Spinal cord (tissue), 10 donors: ENCODE results near the gene STXBP1. TPM values are rescaled to one million over a fixed set of nuclear protein-coding genes. Genes with fewer than 3 reads are reported as not detected.

Experiments used
- DNase-seq, 6 donors: peaks; one replicate each; pipeline versions ENCODE4 v3.0.0 to v3.0.0-alpha.2; 2013 to 2015; ENCODE audit warnings: low spot score in 6 of 6, low read depth in 4 of 6
- H3K27ac ChIP-seq: one replicate; pipeline ENCODE4 v1.5.1; 2013; ENCODE audit warnings: low read depth, low read length, control low read depth
- H3K27me3 ChIP-seq: one replicate; pipeline ENCODE4 v1.6.1; 2013; ENCODE audit warnings: low read length; ENCODE audit not compliant: control insufficient read depth, insufficient read depth
- H3K36me3 ChIP-seq: one replicate; pipeline ENCODE4 v1.6.1; 2013; ENCODE audit warnings: low read length; ENCODE audit not compliant: control insufficient read depth, insufficient read depth
- H3K4me1 ChIP-seq: one replicate; pipeline ENCODE4 v1.6.1; 2013; ENCODE audit warnings: low read length; ENCODE audit not compliant: control insufficient read depth, insufficient read depth
- H3K4me3 ChIP-seq: one replicate; pipeline ENCODE4 v1.5.1; 2013; ENCODE audit warnings: low read depth, low read length, control low read depth
- H3K9me3 ChIP-seq: one replicate; pipeline ENCODE4 v1.6.1; 2013; ENCODE audit warnings: low read length; ENCODE audit not compliant: control insufficient read depth, insufficient read depth
- WGBS: methylation state at CpG from one replicate; pipeline ENCODE4 v1.1.5; 2013; ENCODE audit warnings: missing lambda C conversion rate; ENCODE audit not compliant: insufficient coverage; 5-methylcytosine and 5-hydroxymethylcytosine counted together
- polyA plus RNA-seq, 2 donors: library from polyadenylated mRNA; unstranded; fragments of 120-200 nt; gene quantifications; one replicate each; pipeline ENCODE4 v1.2.1, GENCODE V29; 2013; ENCODE audit not compliant: insufficient read length in 2 of 2
- total RNA-seq, 2 donors: library from RNA; depleted of rRNA in 1 of 2; stranded (reverse); fragments of 120-200 nt in 1 of 2; fragments of >200 nt in 1 of 2; gene quantifications; one replicate each; pipeline versions ENCODE4 v1.2.3 to v1.2.4, GENCODE V29; 2013 to 2014
- donor health status: healthy.

Gene STXBP1
- total and polyA plus RNA-seq, 4 donors, result 45.0 to 301 (median 190) TPM

GRCh38 chr9:127629468-127630081 is 17.5 kb downstream of the STXBP1 start:
- DNase-seq, result no peak
- Histone ChIP-seq H3K4me1 (peaks cover 22% of the 10 kb centered on the region), H3K9me3 (no peaks in the 10 kb centered on the region), H3K36me3 (peaks cover 3% of the 10 kb centered on the region), H3K4me3 (no peak overlapping the region), H3K27ac (peak overlapping the region; percentile 2), H3K27me3 (no peaks in the 10 kb centered on the region)
- 73% methylated on average over 8 of the region's 8 CpGs for WGBS

- Histone ChIP-seq H3K27me3 (no peaks in the 10 kb centered on the region), H3K9me3 (no peaks in the 10 kb centered on the region), H3K4me3 (no peak overlapping the region), H3K4me1 (peaks cover 19% of the 10 kb centered on the region), H3K27ac (peak overlapping the region; percentile 64), H3K36me3 (peaks cover 3% of the 10 kb centered on the region)
- WGBS, result 66% methylated on average over 3 of the region's 13 CpGs
- DNase-seq, result no peak
Observed at GRCh38 chr9:127633216-127633862, 21.3 kb downstream of the STXBP1 start.

- peak in 1 of 6 donors; percentile 22 for DNase-seq
- Histone ChIP-seq H3K36me3 (peaks cover 3% of the 10 kb centered on the region), H3K4me3 (no peak overlapping the region), H3K9me3 (no peaks in the 10 kb centered on the region), H3K4me1 (peaks cover 16% of the 10 kb centered on the region), H3K27me3 (no peaks in the 10 kb centered on the region), H3K27ac (peak overlapping the region; percentile 64)
- 83% methylated on average over 3 of the region's 7 CpGs for WGBS
Observed at GRCh38 chr9:127634021-127634420, 21.9 kb downstream of the STXBP1 start.

GRCh38 chr9:127634698-127635097 is 22.6 kb downstream of the STXBP1 start:
- Histone ChIP-seq H3K4me3 (no peak overlapping the region), H3K27me3 (no peaks in the 10 kb centered on the region), H3K27ac (peak overlapping the region; percentile 62), H3K36me3 (peaks cover 3% of the 10 kb centered on the region), H3K4me1 (peaks cover 9% of the 10 kb centered on the region), H3K9me3 (no peaks in the 10 kb centered on the region)
- 79% methylated on average over 2 of the region's 5 CpGs for WGBS
- DNase-seq, result no peak

- H3K4me3 ChIP-seq, result no peak overlapping the region
- no peaks in the 10 kb centered on the region for H3K27me3 ChIP-seq
- H3K9me3 ChIP-seq, result no peaks in the 10 kb centered on the region
- H3K27ac ChIP-seq, result no peak overlapping the region
- DNase-seq, result peak in 2 of 6 donors; percentile 56 to 77
- peaks cover 3% of the 10 kb centered on the region for H3K36me3 ChIP-seq
- peaks cover 7% of the 10 kb centered on the region for H3K4me1 ChIP-seq
- 97% methylated on average over 7 of the region's 8 CpGs for WGBS
Observed at GRCh38 chr9:127635201-127635735, 23.2 kb downstream of the STXBP1 start.

- peak in 1 of 6 donors; percentile 26 for DNase-seq
- Histone ChIP-seq H3K4me3 (no peak overlapping the region), H3K4me1 (peaks cover 5% of the 10 kb centered on the region), H3K27me3 (no peaks in the 10 kb centered on the region), H3K27ac (no peak overlapping the region), H3K36me3 (peaks cover 3% of the 10 kb centered on the region), H3K9me3 (no peaks in the 10 kb centered on the region)
- 33% methylated on average over 1 of the region's 11 CpGs for WGBS
Observed at GRCh38 chr9:127637322-127637847, 25.3 kb downstream of the STXBP1 start.

GRCh38 chr9:127640908-127641545 is 28.9 kb downstream of the STXBP1 start:
- Histone ChIP-seq H3K4me1 (no peaks in the 10 kb centered on the region), H3K27ac (no peak overlapping the region), H3K27me3 (no peaks in the 10 kb centered on the region), H3K4me3 (no peak overlapping the region), H3K9me3 (no peaks in the 10 kb centered on the region), H3K36me3 (no peaks in the 10 kb centered on the region)
- DNase-seq, result no peak
- WGBS, result 60% methylated on average over 2 of the region's 5 CpGs

- no peak overlapping the region for H3K27ac ChIP-seq
- H3K4me3 ChIP-seq, result no peak overlapping the region
- H3K4me1 ChIP-seq, result no peaks in the 10 kb centered on the region
- no peaks in the 10 kb centered on the region for H3K27me3 ChIP-seq
- no peak for DNase-seq
- H3K36me3 ChIP-seq, result no peaks in the 10 kb centered on the region
- 63% methylated on average over 5 of the region's 10 CpGs for WGBS
- no peaks in the 10 kb centered on the region for H3K9me3 ChIP-seq
Observed at GRCh38 chr9:127642082-127642740, 30.1 kb downstream of the STXBP1 start.

GRCh38 chr9:127644146-127644827 is 32.2 kb downstream of the STXBP1 start:
- 96% methylated on average over 7 of the region's 8 CpGs for WGBS
- Histone ChIP-seq H3K36me3 (no peaks in the 10 kb centered on the region), H3K4me1 (no peaks in the 10 kb centered on the region), H3K9me3 (no peaks in the 10 kb centered on the region), H3K27me3 (no peaks in the 10 kb centered on the region), H3K4me3 (no peak overlapping the region), H3K27ac (no peak overlapping the region)
- no peak for DNase-seq
